Endodermal cell (in vitro differentiated cells): ENCODE data around the gene SIT1. TPM values are rescaled to one million over a fixed set of nuclear protein-coding genes. Genes with fewer than 3 reads are reported as not detected.

ENCODE experiments used
- DNase-seq: peaks from one replicate; pipeline ENCODE4 v3.0.0-alpha.2; 2017
- H3K27ac ChIP-seq: 2 replicates; pipeline ENCODE4 v1.5.1; 2013; ENCODE audit warnings: mild to moderate bottlenecking, low read depth, low read length, moderate library complexity
- H3K27me3 ChIP-seq: 2 replicates; pipeline ENCODE4 v1.6.1; 2013; ENCODE audit warnings: mild to moderate bottlenecking, low read length, moderate library complexity; ENCODE audit not compliant: insufficient read depth, control insufficient read depth, poor library complexity, severe bottlenecking
- H3K36me3 ChIP-seq: 2 replicates; pipeline ENCODE4 v1.7.0; 2013; ENCODE audit warnings: mild to moderate bottlenecking, low read length, moderate library complexity; ENCODE audit not compliant: control insufficient read depth, insufficient read depth
- H3K4me1 ChIP-seq: one replicate; pipeline ENCODE4 v1.7.0; 2013; ENCODE audit warnings: low read length; ENCODE audit not compliant: control insufficient read depth, insufficient read depth
- H3K4me3 ChIP-seq: 2 replicates; pipeline ENCODE4 v1.5.1; 2013; ENCODE audit warnings: mild to moderate bottlenecking, low read length, moderate library complexity
- H3K9ac ChIP-seq: 2 replicates; pipeline ENCODE4 v1.6.1; 2013; ENCODE audit warnings: mild to moderate bottlenecking, low read length, moderate library complexity; ENCODE audit not compliant: poor library complexity, severe bottlenecking; ENCODE audit errors: extremely low read depth
- H3K9me3 ChIP-seq: 2 replicates; pipeline ENCODE4 v1.6.1; 2013; ENCODE audit warnings: mild to moderate bottlenecking, low read length, moderate library complexity; ENCODE audit not compliant: control insufficient read depth
- H3K27ac Mint-ChIP-seq: 2 replicates; pipeline ENCODE4 v1.8.0; 2020; ENCODE audit warnings: mixed read lengths
- H3K27me3 Mint-ChIP-seq: 2 replicates; pipeline ENCODE4 v1.8.0; 2021; ENCODE audit warnings: mild to moderate bottlenecking, mixed read lengths; ENCODE audit not compliant: insufficient read depth
- H3K36me3 Mint-ChIP-seq: 2 replicates; pipeline ENCODE4 v1.8.0; 2020; ENCODE audit warnings: low read depth, mixed read lengths
- H3K4me1 Mint-ChIP-seq: 2 replicates; pipeline ENCODE4 v1.8.0; 2020; ENCODE audit warnings: mixed read lengths
- H3K4me3 Mint-ChIP-seq: 2 replicates; pipeline ENCODE4 v1.8.0; 2020; ENCODE audit warnings: mild to moderate bottlenecking, moderate library complexity, mixed read lengths
- H3K9me3 Mint-ChIP-seq: 2 replicates; pipeline ENCODE4 v1.8.0; 2020; ENCODE audit warnings: mild to moderate bottlenecking, mixed read lengths
- CTCF ChIP-seq: fragments of 200-600 bp; sonication (generic); conservative IDR thresholded peaks from 2 replicates; pipeline ENCODE4 v1.5.0; 2021; ENCODE audit warnings: antibody characterized with exemption, mild to moderate bottlenecking
- WGBS, 2 experiments: methylation state at CpG; one replicate each; pipeline versions ENCODE4 v1.1.5 to v1.1.7; 2013; ENCODE audit warnings: missing lambda C conversion rate in 2 of 2, mixed read lengths in 1 of 2; ENCODE audit not compliant: insufficient coverage in 1 of 2, insufficient read length in 1 of 2; 5-methylcytosine and 5-hydroxymethylcytosine counted together
- total RNA-seq, 2 donors: library from RNA; stranded (reverse); fragmentation: NEBNext Ultra II Directional in 1 of 2; extraction: Animal tissue kit (Norgen Biotek cat#: 25700) in 1 of 2; gene quantifications; 2 replicates in 1 of 2; 3 replicates in 1 of 2; pipeline ENCODE4 v1.2.1, GENCODE V29; 2021

Gene SIT1
- total RNA-seq, 2 donors from 2014 or later = 0.22 TPM; not detected in 1

GRCh38 chr9:35673132-35674024 lies 22.6 kb upstream of the SIT1 start, which contains the start of gene CA9:
TSS of gene CA9 (plus strand) at chr9:35673928. CDS start at chr9:35673960, 32 bp downstream.
- no peak within 1 kb of the TSS for H3K4me3 ChIP-seq
- WGBS, 2 experiments = 87 to 89% methylated on average over 4 to 10 of the region's 10 CpGs
- H3K4me3 Mint-ChIP-seq = peak within 1 kb of the TSS; percentile 68
- no peaks in the 10 kb centered on the region for H3K9me3 ChIP-seq
- no peak within 1 kb of the TSS for H3K9ac ChIP-seq
- H3K27ac ChIP-seq = no peak within 1 kb of the TSS
- H3K36me3 ChIP-seq = no peaks in the 10 kb centered on the region
- H3K4me1 Mint-ChIP-seq = peaks cover 9% of the 10 kb centered on the region
- peaks cover 18% of the 10 kb centered on the region for H3K27me3 ChIP-seq
- no peak within 1 kb of the TSS for H3K27ac Mint-ChIP-seq
- no peak for TF ChIP-seq CTCF
- no peaks in the 10 kb centered on the region for H3K36me3 Mint-ChIP-seq
- peaks cover 24% of the 10 kb centered on the region for H3K27me3 Mint-ChIP-seq
- no peaks in the 10 kb centered on the region for H3K4me1 ChIP-seq
- H3K9me3 Mint-ChIP-seq = no peaks in the 10 kb centered on the region
- no peak for DNase-seq

- H3K4me3 Mint-ChIP-seq = no peak overlapping the region
- Histone ChIP-seq H3K4me1 (no peaks in the 10 kb centered on the region), H3K9me3 (no peaks in the 10 kb centered on the region), H3K27me3 (peaks cover 16% of the 10 kb centered on the region), H3K4me3 (no peak overlapping the region), H3K27ac (no peak overlapping the region), H3K36me3 (no peaks in the 10 kb centered on the region), H3K9ac (no peak overlapping the region)
- H3K36me3 Mint-ChIP-seq = no peaks in the 10 kb centered on the region
- H3K27me3 Mint-ChIP-seq = peaks cover 19% of the 10 kb centered on the region
- DNase-seq = no peak
- 68 to 86% methylated on average over 6 of the region's 6 CpGs for WGBS, 2 experiments
- no peak for TF ChIP-seq CTCF
- peaks cover 4% of the 10 kb centered on the region for H3K4me1 Mint-ChIP-seq
- H3K9me3 Mint-ChIP-seq = no peaks in the 10 kb centered on the region
- H3K27ac Mint-ChIP-seq = no peak overlapping the region
Observed at GRCh38 chr9:35669331-35670145, 18.8 kb upstream of the SIT1 start.

GRCh38 chr9:35667939-35668338 lies 17.2 kb upstream of the SIT1 start:
- Histone ChIP-seq H3K27ac (no peak overlapping the region), H3K36me3 (peaks cover 3% of the 10 kb centered on the region), H3K9ac (no peak overlapping the region), H3K4me1 (peaks cover 5% of the 10 kb centered on the region), H3K27me3 (peaks cover 1% of the 10 kb centered on the region), H3K4me3 (no peak overlapping the region), H3K9me3 (no peaks in the 10 kb centered on the region)
- DNase-seq = no peak
- Mint-ChIP-seq H3K27me3 (peaks cover 6% of the 10 kb centered on the region), H3K27ac (no peak overlapping the region), H3K36me3 (peaks cover 1% of the 10 kb centered on the region), H3K4me1 (peaks cover 13% of the 10 kb centered on the region), H3K9me3 (no peaks in the 10 kb centered on the region), H3K4me3 (no peak overlapping the region)
- 92 to 94% methylated on average over 2 to 3 of the region's 3 CpGs for WGBS, 2 experiments
- TF ChIP-seq CTCF = peak; percentile 16
